Karpas-422 (cell line): ENCODE measurements around the gene LYPD6. TPM values are rescaled to one million over a fixed set of nuclear protein-coding genes. Genes with fewer than 3 reads are reported as not detected.

Source experiments
- DNase-seq: peaks from one replicate; pipeline ENCODE4 v3.0.0-alpha.2; 2015
- H2AFZ ChIP-seq: fragments of 200-600 bp; sonication (generic); 2 replicates; pipeline ENCODE4 v1.6.1; 2014; ENCODE audit warnings: antibody characterized with exemption, low read length, mixed read lengths
- H3K27ac ChIP-seq: fragments of 200-600 bp; sonication (generic); 2 replicates; pipeline ENCODE4 v1.5.1; 2014; ENCODE audit warnings: mild to moderate bottlenecking, low read length, moderate library complexity
- H3K27me3 ChIP-seq: fragments of 200-600 bp; sonication (generic); 2 replicates; pipeline ENCODE4 v1.6.1; 2014; ENCODE audit warnings: low read length, mixed read lengths
- H3K36me3 ChIP-seq: fragments of 200-600 bp; sonication (generic); 2 replicates; pipeline ENCODE4 v1.6.1; 2014; ENCODE audit warnings: low read length, mixed read lengths; ENCODE audit not compliant: insufficient read depth
- H3K4me1 ChIP-seq: fragments of 200-600 bp; sonication (generic); 2 replicates; pipeline ENCODE4 v1.6.1; 2014; ENCODE audit warnings: mild to moderate bottlenecking, low read length, mixed read lengths
- H3K4me2 ChIP-seq: fragments of 200-600 bp; sonication (generic); 2 replicates; pipeline ENCODE4 v1.6.1; 2014; ENCODE audit warnings: low read length, low read depth, mild to moderate bottlenecking; ENCODE audit not compliant: poor library complexity, severe bottlenecking
- H3K4me3 ChIP-seq: fragments of 200-600 bp; sonication (generic); 2 replicates; pipeline ENCODE4 v1.5.1; 2014; ENCODE audit warnings: mild to moderate bottlenecking, antibody characterized with exemption, low read length, mixed read lengths
- H3K79me2 ChIP-seq: fragments of 200-600 bp; sonication (generic); 2 replicates; pipeline ENCODE4 v1.6.1; 2014; ENCODE audit warnings: mild to moderate bottlenecking, low read length, mixed read lengths
- H3K9ac ChIP-seq: fragments of 200-600 bp; sonication (generic); 2 replicates; pipeline ENCODE4 v1.6.0; 2014; ENCODE audit warnings: low read length
- H3K9me2 ChIP-seq: fragments of 200-600 bp; sonication (generic), shearing (Covaris generic); replicated peaks from 2 replicates; pipeline ENCODE4 v1.6.0; 2014; ENCODE audit warnings: mild to moderate bottlenecking, low read length, moderate library complexity; ENCODE audit not compliant: insufficient read depth
- H3K9me3 ChIP-seq: fragments of 300-700, 200-600 bp; sonication (generic); 2 replicates; pipeline ENCODE4 v1.6.1; 2014; ENCODE audit warnings: low read length, mixed read lengths
- H4K20me1 ChIP-seq: fragments of 200-600 bp; sonication (generic); 2 replicates; pipeline ENCODE4 v1.6.1; 2014; ENCODE audit warnings: mild to moderate bottlenecking, antibody characterized with exemption, low read length, low read depth; ENCODE audit not compliant: insufficient read depth
- total RNA-seq: library from RNA; depleted of rRNA; stranded (reverse); fragments of >200 nt; shearing (Covaris generic); gene quantifications from 2 replicates; pipeline ENCODE4 v1.2.3, GENCODE V29; 2014; ENCODE audit warnings: low replicate concordance

LYPD6 gene
- total RNA-seq, 1 experiment from 2014 or later = not detected

GRCh38 chr2:149375801-149376361 is 45.5 kb downstream of the LYPD6 start:
- Histone ChIP-seq H2AFZ (no peak overlapping the region), H3K4me2 (no peak overlapping the region), H3K9me2 (no peaks in the 10 kb centered on the region), H3K4me3 (no peak overlapping the region), H3K4me1 (no peaks in the 10 kb centered on the region), H3K27ac (no peak overlapping the region), H3K36me3 (no peaks in the 10 kb centered on the region), H4K20me1 (no peaks in the 10 kb centered on the region), H3K27me3 (no peaks in the 10 kb centered on the region), H3K79me2 (no peaks in the 10 kb centered on the region), H3K9me3 (no peaks in the 10 kb centered on the region), H3K9ac (no peak overlapping the region)
- no peak for DNase-seq

- Histone ChIP-seq H3K9me2 (no peaks in the 10 kb centered on the region), H3K4me3 (no peak overlapping the region)
These were observed 49.8 kb downstream of the LYPD6 start for GRCh38 chr2:149380205-149380604.

GRCh38 chr2:149383340-149383739 is 53.0 kb downstream of the LYPD6 start:
- Histone ChIP-seq H3K36me3 (no peaks in the 10 kb centered on the region), H4K20me1 (no peaks in the 10 kb centered on the region), H3K9me2 (no peaks in the 10 kb centered on the region), H3K9ac (no peak overlapping the region), H3K4me1 (no peaks in the 10 kb centered on the region), H3K27me3 (no peaks in the 10 kb centered on the region), H3K27ac (no peak overlapping the region), H2AFZ (no peak overlapping the region), H3K4me2 (no peak overlapping the region), H3K4me3 (no peak overlapping the region), H3K9me3 (no peaks in the 10 kb centered on the region), H3K79me2 (no peaks in the 10 kb centered on the region)
- no peak for DNase-seq

More at GRCh38 chr2:149380205-149380604, 49.8 kb downstream of the LYPD6 start:
- Histone ChIP-seq H3K27ac (no peak overlapping the region), H3K9me3 (no peaks in the 10 kb centered on the region), H4K20me1 (no peaks in the 10 kb centered on the region), H3K27me3 (no peaks in the 10 kb centered on the region), H3K9ac (no peak overlapping the region), H3K79me2 (no peaks in the 10 kb centered on the region), H3K4me1 (no peaks in the 10 kb centered on the region), H3K36me3 (no peaks in the 10 kb centered on the region), H2AFZ (no peak overlapping the region), H3K4me2 (no peak overlapping the region)
- DNase-seq = no peak

GRCh38 chr2:149385350-149385749 is 55.0 kb downstream of the LYPD6 start:
- H3K9me2 ChIP-seq = no peaks in the 10 kb centered on the region
- no peak overlapping the region for H3K9ac ChIP-seq
- DNase-seq = no peak
- no peak overlapping the region for H2AFZ ChIP-seq
- no peak overlapping the region for H3K4me2 ChIP-seq
- H4K20me1 ChIP-seq = no peaks in the 10 kb centered on the region
- no peaks in the 10 kb centered on the region for H3K36me3 ChIP-seq
- no peaks in the 10 kb centered on the region for H3K79me2 ChIP-seq
- no peaks in the 10 kb centered on the region for H3K9me3 ChIP-seq
- no peaks in the 10 kb centered on the region for H3K4me1 ChIP-seq
- H3K4me3 ChIP-seq = no peak overlapping the region
- H3K27ac ChIP-seq = no peak overlapping the region
- no peaks in the 10 kb centered on the region for H3K27me3 ChIP-seq

GRCh38 chr2:149387411-149387810 is 57.0 kb downstream of the LYPD6 start:
- DNase-seq = no peak
- Histone ChIP-seq H2AFZ (no peak overlapping the region), H3K36me3 (no peaks in the 10 kb centered on the region), H3K4me2 (no peak overlapping the region), H3K9me2 (no peaks in the 10 kb centered on the region), H3K79me2 (no peaks in the 10 kb centered on the region), H3K27me3 (no peaks in the 10 kb centered on the region), H3K9ac (no peak overlapping the region), H4K20me1 (no peaks in the 10 kb centered on the region), H3K27ac (no peak overlapping the region), H3K4me3 (no peak overlapping the region), H3K9me3 (no peaks in the 10 kb centered on the region), H3K4me1 (no peaks in the 10 kb centered on the region)

- H4K20me1 ChIP-seq = no peaks in the 10 kb centered on the region
- no peaks in the 10 kb centered on the region for H3K9me3 ChIP-seq
- H3K9me2 ChIP-seq = no peaks in the 10 kb centered on the region
- no peaks in the 10 kb centered on the region for H3K79me2 ChIP-seq
- no peak overlapping the region for H3K27ac ChIP-seq
- no peak for DNase-seq
- no peak overlapping the region for H3K9ac ChIP-seq
- no peak overlapping the region for H2AFZ ChIP-seq
- H3K4me3 ChIP-seq = no peak overlapping the region
- H3K4me2 ChIP-seq = no peak overlapping the region
- no peaks in the 10 kb centered on the region for H3K27me3 ChIP-seq
- H3K4me1 ChIP-seq = no peaks in the 10 kb centered on the region
- H3K36me3 ChIP-seq = no peaks in the 10 kb centered on the region
These were observed 57.9 kb downstream of the LYPD6 start for GRCh38 chr2:149388120-149388816.

- Histone ChIP-seq H3K9me2 (no peaks in the 10 kb centered on the region), H2AFZ (no peak overlapping the region)
These were observed 59.2 kb downstream of the LYPD6 start for GRCh38 chr2:149389506-149390167.

GRCh38 chr2:149393614-149394013 is 63.2 kb downstream of the LYPD6 start:
- no peak overlapping the region for H3K4me2 ChIP-seq
- no peaks in the 10 kb centered on the region for H3K79me2 ChIP-seq
- H3K9me2 ChIP-seq = no peaks in the 10 kb centered on the region
- H3K36me3 ChIP-seq = no peaks in the 10 kb centered on the region
- no peak for DNase-seq
- H3K4me3 ChIP-seq = no peak overlapping the region
- H3K9ac ChIP-seq = no peak overlapping the region
- H3K9me3 ChIP-seq = no peaks in the 10 kb centered on the region
- no peaks in the 10 kb centered on the region for H3K27me3 ChIP-seq
- no peaks in the 10 kb centered on the region for H4K20me1 ChIP-seq
- no peaks in the 10 kb centered on the region for H3K4me1 ChIP-seq
- no peak overlapping the region for H3K27ac ChIP-seq
- no peak overlapping the region for H2AFZ ChIP-seq

More at GRCh38 chr2:149389506-149390167, 59.2 kb downstream of the LYPD6 start:
- H3K79me2 ChIP-seq = no peaks in the 10 kb centered on the region
- no peaks in the 10 kb centered on the region for H3K27me3 ChIP-seq
- no peak overlapping the region for H3K4me2 ChIP-seq
- no peak overlapping the region for H3K4me3 ChIP-seq
- no peaks in the 10 kb centered on the region for H3K9me3 ChIP-seq
- no peaks in the 10 kb centered on the region for H3K4me1 ChIP-seq
- DNase-seq = no peak
- H3K27ac ChIP-seq = no peak overlapping the region
- H3K9ac ChIP-seq = no peak overlapping the region
- no peaks in the 10 kb centered on the region for H4K20me1 ChIP-seq
- no peaks in the 10 kb centered on the region for H3K36me3 ChIP-seq
